Measurements from ENCODE around the gene PROM1. TPM values are rescaled to one million over a fixed set of nuclear protein-coding genes. Genes with fewer than 3 reads are reported as not detected.

PROM1 gene
- total RNA-seq, 1 donor from 2014 or later, result 30.3 TPM

GRCh38 chr4:16065066-16065465, 18.8 kb downstream of the PROM1 start:
- Mint-ChIP-seq H3K36me3 (peaks cover 13% of the 10 kb centered on the region), H3K27ac (no peak overlapping the region)

GRCh38 chr4:16062601-16063000, 21.2 kb downstream of the PROM1 start:
- Mint-ChIP-seq H3K36me3 (peaks cover 13% of the 10 kb centered on the region), H3K27me3 (no peaks in the 10 kb centered on the region), H3K27ac (no peak overlapping the region), H3K4me1 (ENCODE audit: unreplicated experiment) (peaks cover under 1% of the 10 kb centered on the region), H3K4me3 (no peak overlapping the region), H3K9me3 (peaks cover 5% of the 10 kb centered on the region)
- DNase-seq (ENCODE audit: extremely low spot score, unreplicated experiment), result no peak
- TF ChIP-seq CTCF (conservative IDR thresholded peaks at IDR 0.05), result no peak

More at GRCh38 chr4:16065066-16065465, 18.8 kb downstream of the PROM1 start:
- DNase-seq (ENCODE audit: extremely low spot score, unreplicated experiment), result no peak
- TF ChIP-seq CTCF (conservative IDR thresholded peaks at IDR 0.05), result no peak
- Mint-ChIP-seq H3K9me3 (peaks cover 5% of the 10 kb centered on the region), H3K4me3 (no peak overlapping the region), H3K27me3 (no peaks in the 10 kb centered on the region), H3K4me1 (ENCODE audit: unreplicated experiment) (no peaks in the 10 kb centered on the region)

GRCh38 chr4:16056681-16057385, 27.0 kb downstream of the PROM1 start:
- Mint-ChIP-seq H3K36me3 (no peaks in the 10 kb centered on the region), H3K4me1 (ENCODE audit: unreplicated experiment) (peaks cover 23% of the 10 kb centered on the region), H3K27me3 (no peaks in the 10 kb centered on the region), H3K27ac (no peak overlapping the region), H3K9me3 (no peaks in the 10 kb centered on the region), H3K4me3 (no peak overlapping the region)
- no peak for DNase-seq (ENCODE audit: extremely low spot score, unreplicated experiment)
- TF ChIP-seq CTCF (conservative IDR thresholded peaks at IDR 0.05), result no peak

- H3K27ac Mint-ChIP-seq, result no peak overlapping the region
- H3K27me3 Mint-ChIP-seq, result no peaks in the 10 kb centered on the region
- TF ChIP-seq CTCF (conservative IDR thresholded peaks at IDR 0.05), result no peak
- H3K9me3 Mint-ChIP-seq, result no peaks in the 10 kb centered on the region
- DNase-seq (ENCODE audit: extremely low spot score, unreplicated experiment), result no peak
- no peak overlapping the region for H3K4me3 Mint-ChIP-seq
- H3K4me1 Mint-ChIP-seq (ENCODE audit: unreplicated experiment), result peaks cover 24% of the 10 kb centered on the region
- no peaks in the 10 kb centered on the region for H3K36me3 Mint-ChIP-seq
Measured at GRCh38 chr4:16055873-16056272, 27.9 kb downstream of the PROM1 start.

GRCh38 chr4:16055471-16055870, 28.4 kb downstream of the PROM1 start:
- H3K36me3 Mint-ChIP-seq, result no peaks in the 10 kb centered on the region
- DNase-seq (ENCODE audit: extremely low spot score, unreplicated experiment), result no peak
- no peak overlapping the region for H3K4me3 Mint-ChIP-seq
- peaks cover 24% of the 10 kb centered on the region for H3K4me1 Mint-ChIP-seq (ENCODE audit: unreplicated experiment)
- H3K27ac Mint-ChIP-seq, result no peak overlapping the region
- H3K27me3 Mint-ChIP-seq, result no peaks in the 10 kb centered on the region
- H3K9me3 Mint-ChIP-seq, result no peaks in the 10 kb centered on the region
- no peak for TF ChIP-seq CTCF (conservative IDR thresholded peaks at IDR 0.05)
